ENCODE data around the gene CARD11.

The CARD11 gene

GRCh38 chr7:2903682-2904162 is 139.9 kb downstream of the CARD11 start:
- TF ChIP-seq CTCF (IDR thresholded peaks at IDR 0.05; ENCODE audit: low read depth, low read length), result no peak
- DNase-seq (ENCODE audit: extremely low read depth, low read depth), result no peak

- DNase-seq (ENCODE audit: extremely low read depth, low read depth), result no peak
- no peak for TF ChIP-seq CTCF (IDR thresholded peaks at IDR 0.05; ENCODE audit: low read depth, low read length)
These were observed 146.6 kb downstream of the CARD11 start for GRCh38 chr7:2897023-2897422.

GRCh38 chr7:2896131-2896530 is 147.5 kb downstream of the CARD11 start:
- TF ChIP-seq CTCF (IDR thresholded peaks at IDR 0.05; ENCODE audit: low read depth, low read length), result no peak
- no peak for DNase-seq (ENCODE audit: extremely low read depth, low read depth)

GRCh38 chr7:2894118-2894940 is 149.3 kb downstream of the CARD11 start:
- DNase-seq (ENCODE audit: extremely low read depth, low read depth), result no peak
- TF ChIP-seq CTCF (IDR thresholded peaks at IDR 0.05; ENCODE audit: low read depth, low read length), result no peak

GRCh38 chr7:2893411-2893861 is 150.2 kb downstream of the CARD11 start:
- no peak for DNase-seq (ENCODE audit: extremely low read depth, low read depth)
- TF ChIP-seq CTCF (IDR thresholded peaks at IDR 0.05; ENCODE audit: low read depth, low read length), result no peak

- no peak for DNase-seq (ENCODE audit: extremely low read depth, low read depth)
- no peak for TF ChIP-seq CTCF (IDR thresholded peaks at IDR 0.05; ENCODE audit: low read depth, low read length)
These were observed 151.1 kb downstream of the CARD11 start for GRCh38 chr7:2892549-2892948.

- no peak for TF ChIP-seq CTCF (IDR thresholded peaks at IDR 0.05; ENCODE audit: low read depth, low read length)
- DNase-seq (ENCODE audit: extremely low read depth, low read depth), result no peak
These were observed 155.9 kb downstream of the CARD11 start for GRCh38 chr7:2887816-2888215.

Measured in AG09319 (cell line).